Measurements from ENCODE around the gene ACHE.

DNA sequence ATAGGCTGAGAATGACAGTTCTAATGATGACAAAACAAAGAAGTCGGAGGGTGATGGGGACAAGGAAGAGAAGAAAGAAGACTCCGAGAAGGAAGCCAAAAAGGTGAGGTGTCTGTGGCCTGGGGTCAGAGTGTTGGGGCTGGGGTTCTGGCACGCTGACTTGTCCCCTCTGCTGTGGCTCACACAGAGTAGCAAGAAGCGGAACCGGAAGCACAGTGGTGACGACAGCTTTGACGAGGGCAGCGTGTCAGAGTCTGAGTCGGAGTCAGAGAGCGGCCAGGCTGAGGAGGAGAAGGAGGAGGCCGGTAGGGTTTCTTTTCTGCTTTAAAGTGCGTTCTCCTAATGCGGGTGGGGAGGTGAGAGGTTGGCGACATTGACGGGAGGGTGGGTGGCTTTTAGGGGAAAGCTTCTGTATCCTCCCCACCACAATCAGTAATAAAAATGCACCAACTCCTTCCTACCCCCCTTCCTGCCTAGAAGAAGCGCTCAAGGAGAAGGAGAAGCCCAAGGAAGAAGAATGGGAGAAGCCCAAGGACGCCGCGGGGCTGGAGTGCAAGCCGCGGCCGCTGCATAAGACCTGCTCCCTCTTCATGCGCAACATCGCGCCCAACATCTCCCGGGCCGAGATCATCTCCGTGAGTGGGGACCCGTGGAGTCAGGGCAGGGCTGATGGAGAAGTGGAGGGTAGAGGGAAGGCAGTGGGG lies 10.8 kb downstream of the ACHE start:
- TF ChIP-seq, protein P1, sequence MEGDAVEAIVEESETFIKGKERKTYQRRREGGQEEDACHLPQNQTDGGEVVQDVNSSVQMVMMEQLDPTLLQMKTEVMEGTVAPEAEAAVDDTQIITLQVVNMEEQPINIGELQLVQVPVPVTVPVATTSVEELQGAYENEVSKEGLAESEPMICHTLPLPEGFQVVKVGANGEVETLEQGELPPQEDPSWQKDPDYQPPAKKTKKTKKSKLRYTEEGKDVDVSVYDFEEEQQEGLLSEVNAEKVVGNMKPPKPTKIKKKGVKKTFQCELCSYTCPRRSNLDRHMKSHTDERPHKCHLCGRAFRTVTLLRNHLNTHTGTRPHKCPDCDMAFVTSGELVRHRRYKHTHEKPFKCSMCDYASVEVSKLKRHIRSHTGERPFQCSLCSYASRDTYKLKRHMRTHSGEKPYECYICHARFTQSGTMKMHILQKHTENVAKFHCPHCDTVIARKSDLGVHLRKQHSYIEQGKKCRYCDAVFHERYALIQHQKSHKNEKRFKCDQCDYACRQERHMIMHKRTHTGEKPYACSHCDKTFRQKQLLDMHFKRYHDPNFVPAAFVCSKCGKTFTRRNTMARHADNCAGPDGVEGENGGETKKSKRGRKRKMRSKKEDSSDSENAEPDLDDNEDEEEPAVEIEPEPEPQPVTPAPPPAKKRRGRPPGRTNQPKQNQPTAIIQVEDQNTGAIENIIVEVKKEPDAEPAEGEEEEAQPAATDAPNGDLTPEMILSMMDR (IDR thresholded peaks at IDR 0.05) = no peak
- TF ChIP-seq POLR2A (IDR thresholded peaks at IDR 0.05; ENCODE audit: low read depth) (no peak), POLR2AphosphoS5 (IDR thresholded peaks at IDR 0.05) (no peak)
